GM21423 (cell line): ENCODE measurements around the gene EFEMP2.

Experiments
- ATAC-seq: cut with Tn5 transposase; IDR thresholded peaks from one replicate; pipeline ENCODE4 v1.9.1; 2021; ENCODE audit warnings: mild to moderate bottlenecking, moderate library complexity; ENCODE audit not compliant: unreplicated experiment

Gene EFEMP2

GRCh38 chr11:65867284-65868071 lies 5.1 kb downstream of the EFEMP2 start:
- ATAC-seq = no peak

GRCh38 chr11:65866509-65867283 lies 5.9 kb downstream of the EFEMP2 start:
- ATAC-seq = no peak

- no peak for ATAC-seq
Observed at GRCh38 chr11:65865550-65866172, 6.9 kb downstream of the EFEMP2 start.

- ATAC-seq = no peak
Observed at GRCh38 chr11:65864706-65865471, 7.7 kb downstream of the EFEMP2 start.

GRCh38 chr11:65863889-65864705 lies 8.5 kb downstream of the EFEMP2 start:
- no peak for ATAC-seq

- ATAC-seq = no peak
Observed at GRCh38 chr11:65862941-65863888, 9.4 kb downstream of the EFEMP2 start.

GRCh38 chr11:65862191-65862735 lies 10.3 kb downstream of the EFEMP2 start:
- no peak for ATAC-seq

GRCh38 chr11:65861533-65862183 lies 10.9 kb downstream of the EFEMP2 start:
- ATAC-seq = no peak

- ATAC-seq = no peak
Observed at GRCh38 chr11:65861165-65861505, 11.5 kb downstream of the EFEMP2 start.

GRCh38 chr11:65860278-65861164 lies 12.1 kb downstream of the EFEMP2 start, which contains the start of gene MUS81:
TSS of gene MUS81 (plus strand) at chr11:65860433. CDS start at chr11:65860754, 321 bp downstream.
- no peak for ATAC-seq

- no peak for ATAC-seq
Observed at GRCh38 chr11:65859812-65860277, 12.8 kb downstream of the EFEMP2 start.

- ATAC-seq = peak; percentile 53
Observed at GRCh38 chr11:65859095-65859811, 13.3 kb downstream of the EFEMP2 start.

GRCh38 chr11:65858681-65859087 lies 13.9 kb downstream of the EFEMP2 start:
- ATAC-seq = no peak

- ATAC-seq = peak; percentile 42
Observed at GRCh38 chr11:65857853-65858680, 14.5 kb downstream of the EFEMP2 start, which contains the start of gene CFL1. TSS of gene CFL1 (minus strand) at chr11:65858180. CDS start at chr11:65858099, 81 bp downstream.

- ATAC-seq = peak; percentile 1
Observed at GRCh38 chr11:65857500-65857852, 15.1 kb downstream of the EFEMP2 start.
